Measurements from ENCODE around the gene SYCE3.

DNA sequence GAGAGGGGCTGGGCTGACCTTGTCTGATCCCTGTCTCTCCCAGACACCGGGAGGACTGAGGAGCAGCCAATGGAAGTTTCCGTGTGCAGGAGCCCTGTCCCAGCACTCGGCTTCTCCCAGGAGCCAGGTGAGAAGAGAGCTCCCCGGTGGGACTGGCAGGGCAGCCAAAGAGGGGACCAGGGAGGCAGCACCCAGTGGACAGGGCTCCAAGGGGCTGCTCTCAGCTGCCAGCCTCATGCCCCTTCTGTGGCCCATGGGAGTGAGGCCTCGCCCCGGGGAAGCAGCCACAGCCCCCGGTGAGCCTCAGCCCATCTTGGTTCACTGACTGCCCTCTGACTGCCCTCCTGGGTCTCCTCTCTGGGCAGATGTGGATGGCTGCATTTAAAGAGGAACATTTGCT, 44.1 kb downstream of the SYCE3 start:
- TF ChIP-seq POLR2A (conservative IDR thresholded peaks at IDR 0.05), result no peak
- no peak for TF ChIP-seq MCM5 (IDR thresholded peaks at IDR 0.05; ENCODE audit: low read depth)
- TF ChIP-seq NFYB (IDR thresholded peaks at IDR 0.05; ENCODE audit: extremely low read depth, insufficient read length), result no peak
- no peak for TF ChIP-seq FOSL1 (tag; conservative IDR thresholded peaks at IDR 0.05)
- TF ChIP-seq, protein P1, sequence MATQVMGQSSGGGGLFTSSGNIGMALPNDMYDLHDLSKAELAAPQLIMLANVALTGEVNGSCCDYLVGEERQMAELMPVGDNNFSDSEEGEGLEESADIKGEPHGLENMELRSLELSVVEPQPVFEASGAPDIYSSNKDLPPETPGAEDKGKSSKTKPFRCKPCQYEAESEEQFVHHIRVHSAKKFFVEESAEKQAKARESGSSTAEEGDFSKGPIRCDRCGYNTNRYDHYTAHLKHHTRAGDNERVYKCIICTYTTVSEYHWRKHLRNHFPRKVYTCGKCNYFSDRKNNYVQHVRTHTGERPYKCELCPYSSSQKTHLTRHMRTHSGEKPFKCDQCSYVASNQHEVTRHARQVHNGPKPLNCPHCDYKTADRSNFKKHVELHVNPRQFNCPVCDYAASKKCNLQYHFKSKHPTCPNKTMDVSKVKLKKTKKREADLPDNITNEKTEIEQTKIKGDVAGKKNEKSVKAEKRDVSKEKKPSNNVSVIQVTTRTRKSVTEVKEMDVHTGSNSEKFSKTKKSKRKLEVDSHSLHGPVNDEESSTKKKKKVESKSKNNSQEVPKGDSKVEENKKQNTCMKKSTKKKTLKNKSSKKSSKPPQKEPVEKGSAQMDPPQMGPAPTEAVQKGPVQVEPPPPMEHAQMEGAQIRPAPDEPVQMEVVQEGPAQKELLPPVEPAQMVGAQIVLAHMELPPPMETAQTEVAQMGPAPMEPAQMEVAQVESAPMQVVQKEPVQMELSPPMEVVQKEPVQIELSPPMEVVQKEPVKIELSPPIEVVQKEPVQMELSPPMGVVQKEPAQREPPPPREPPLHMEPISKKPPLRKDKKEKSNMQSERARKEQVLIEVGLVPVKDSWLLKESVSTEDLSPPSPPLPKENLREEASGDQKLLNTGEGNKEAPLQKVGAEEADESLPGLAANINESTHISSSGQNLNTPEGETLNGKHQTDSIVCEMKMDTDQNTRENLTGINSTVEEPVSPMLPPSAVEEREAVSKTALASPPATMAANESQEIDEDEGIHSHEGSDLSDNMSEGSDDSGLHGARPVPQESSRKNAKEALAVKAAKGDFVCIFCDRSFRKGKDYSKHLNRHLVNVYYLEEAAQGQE (IDR thresholded peaks at IDR 0.05; ENCODE audit: borderline replicate concordance), result no peak
- TF ChIP-seq, protein P1 (CRISPR knock-in tag; IDR thresholded peaks at IDR 0.05; ENCODE audit: low read depth), result no peak
- TF ChIP-seq POLR2AphosphoS5 (IDR thresholded peaks at IDR 0.05; ENCODE audit: control insufficient read depth, insufficient read depth, low read depth, low read length), result no peak
- TF ChIP-seq TBP (optimal IDR thresholded peaks at IDR 0.05; ENCODE audit: low read depth, low read length), result no peak
- TF ChIP-seq MYC (IDR thresholded peaks at IDR 0.05; ENCODE audit: low read depth, low read length), result no peak
- TF ChIP-seq MYC (CRISPR knock-in tag; IDR thresholded peaks at IDR 0.05; ENCODE audit: borderline replicate concordance, low read depth), result no peak
- no peak for TF ChIP-seq ZNF311 (CRISPR knock-in tag; IDR thresholded peaks at IDR 0.05)

All from K562 (cell line).